ENCODE results near the gene VAMP3. TPM values are rescaled to one million over a fixed set of nuclear protein-coding genes. Genes with fewer than 3 reads are reported as not detected.

VAMP3 gene
- total and polyA plus RNA-seq, 7 experiments from 2014 or later = 33.8 to 87.1 (median 57.6) TPM

DNA sequence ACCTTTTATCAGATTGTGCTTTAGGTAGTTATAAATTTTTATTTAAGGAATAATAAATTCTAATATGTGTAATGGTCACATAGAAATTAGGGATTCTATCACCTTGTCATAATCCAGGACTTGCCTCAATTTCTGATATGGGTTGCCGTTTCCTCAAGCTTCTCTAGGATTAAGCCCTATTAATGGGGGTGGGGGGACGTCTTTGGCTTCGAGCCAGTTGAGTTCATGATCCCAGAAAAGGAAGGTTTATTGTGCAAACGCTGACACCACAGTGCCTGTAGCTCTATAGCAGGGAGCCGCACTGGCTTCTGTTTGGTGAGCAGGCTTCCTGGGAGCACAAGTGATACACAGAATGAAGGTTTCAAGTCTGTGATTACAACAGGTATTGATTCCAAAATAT, 22.0 kb upstream of the VAMP3 start:
- peaks cover 6 to 16% (median 10%) of the 10 kb centered on the region in 5 donors for H3K27me3 Mint-ChIP-seq
- Histone ChIP-seq H3K27ac (ENCODE audit: low read depth, low read length) (no peak overlapping the region), H3K4me1 (ENCODE audit: control insufficient read depth in 2 of 2, insufficient read depth in 2 of 2, low read length in 2 of 2) (peaks cover 0 to 7% of the 10 kb centered on the region in 2 donors), H3K27me3 (ENCODE audit: control insufficient read depth in 2 of 2, insufficient read depth in 2 of 2, low read length in 2 of 2) (no peaks in the 10 kb centered on the region), H3K9me3 (ENCODE audit: control insufficient read depth in 2 of 3, low read length in 3 of 3) (no peaks in the 10 kb centered on the region), H3K4me3 (ENCODE audit: low read length) (no peak overlapping the region), H3K36me3 (ENCODE audit: control insufficient read depth in 2 of 3, insufficient read depth in 3 of 3, low read length in 3 of 3) (no peaks in the 10 kb centered on the region)
- DNase-seq (no peak), ATAC-seq (no peak)
- intact Hi-C loops (cut with micrococcal nuclease) = no loop called here
- no peak overlapping the region for H3K4me3 Mint-ChIP-seq
- ChIA-PET POLR2A (no interaction called here), CTCF (interaction anchor here (0.6 to 7.7 kb wide), 3 partner anchors 13 to 82 kb away, joined by 3 to 204 read pairs (median 4); no protein-coding TSS in a partner anchor)
- no peaks in the 10 kb centered on the region for H3K9me3 Mint-ChIP-seq
- no peak overlapping the region for H3K27ac Mint-ChIP-seq
- H3K4me1 Mint-ChIP-seq = peaks cover 11 to 21% (median 19%) of the 10 kb centered on the region in 7 donors
- no peaks in the 10 kb centered on the region for H3K36me3 Mint-ChIP-seq

DNA sequence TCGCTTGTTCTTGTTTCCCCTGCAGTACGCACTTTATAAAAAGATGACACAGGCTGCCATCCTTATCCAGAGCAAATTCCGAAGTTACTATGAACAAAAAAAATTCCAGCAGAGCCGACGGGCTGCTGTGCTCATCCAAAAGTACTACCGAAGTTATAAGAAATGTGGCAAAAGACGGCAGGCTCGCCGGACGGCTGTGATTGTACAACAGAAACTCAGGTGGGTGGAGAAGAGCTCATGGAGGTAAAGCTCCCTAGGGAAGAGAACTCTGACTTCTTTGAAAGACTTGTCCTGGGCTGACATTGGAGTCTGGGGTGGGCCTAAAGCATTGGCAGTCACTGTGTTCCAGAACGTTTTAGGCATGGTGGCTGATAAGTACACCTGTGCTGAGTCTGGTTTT, 19.9 kb upstream of the VAMP3 start:
- Mint-ChIP-seq H3K4me3 (no peak overlapping the region), H3K27me3 (peaks cover 5 to 21% (median 15%) of the 10 kb centered on the region in 5 donors), H3K27ac (no peak overlapping the region), H3K9me3 (no peaks in the 10 kb centered on the region), H3K36me3 (no peaks in the 10 kb centered on the region), H3K4me1 (peaks cover 11 to 21% (median 19%) of the 10 kb centered on the region in 7 donors)
- H3K9me3 ChIP-seq (ENCODE audit: control insufficient read depth in 2 of 3, low read length in 3 of 3) = no peaks in the 10 kb centered on the region
- CTCF ChIA-PET = interaction anchor here (7.7 kb wide), 1 partner anchor 84 kb away, joined by 204 read pairs; no protein-coding TSS in a partner anchor
- intact Hi-C loops (cut with micrococcal nuclease) = no loop called here
- no peak overlapping the region for H3K27ac ChIP-seq (ENCODE audit: low read depth, low read length)
- H3K4me3 ChIP-seq (ENCODE audit: low read length) = no peak overlapping the region
- ATAC-seq (no peak), DNase-seq (no peak)
- POLR2A ChIA-PET = interaction anchor here (0.6 to 0.7 kb wide), 2 partner anchors 10 to 72 kb away, joined by 3 to 4 read pairs; no protein-coding TSS in a partner anchor
- H3K27me3 ChIP-seq (ENCODE audit: control insufficient read depth in 2 of 2, insufficient read depth in 2 of 2, low read length in 2 of 2) = no peaks in the 10 kb centered on the region
- no peaks in the 10 kb centered on the region for H3K36me3 ChIP-seq (ENCODE audit: control insufficient read depth in 2 of 3, insufficient read depth in 3 of 3, low read length in 3 of 3)
- H3K4me1 ChIP-seq (ENCODE audit: control insufficient read depth in 2 of 2, insufficient read depth in 2 of 2, low read length in 2 of 2) = peaks cover 0 to 7% of the 10 kb centered on the region in 2 donors

DNA sequence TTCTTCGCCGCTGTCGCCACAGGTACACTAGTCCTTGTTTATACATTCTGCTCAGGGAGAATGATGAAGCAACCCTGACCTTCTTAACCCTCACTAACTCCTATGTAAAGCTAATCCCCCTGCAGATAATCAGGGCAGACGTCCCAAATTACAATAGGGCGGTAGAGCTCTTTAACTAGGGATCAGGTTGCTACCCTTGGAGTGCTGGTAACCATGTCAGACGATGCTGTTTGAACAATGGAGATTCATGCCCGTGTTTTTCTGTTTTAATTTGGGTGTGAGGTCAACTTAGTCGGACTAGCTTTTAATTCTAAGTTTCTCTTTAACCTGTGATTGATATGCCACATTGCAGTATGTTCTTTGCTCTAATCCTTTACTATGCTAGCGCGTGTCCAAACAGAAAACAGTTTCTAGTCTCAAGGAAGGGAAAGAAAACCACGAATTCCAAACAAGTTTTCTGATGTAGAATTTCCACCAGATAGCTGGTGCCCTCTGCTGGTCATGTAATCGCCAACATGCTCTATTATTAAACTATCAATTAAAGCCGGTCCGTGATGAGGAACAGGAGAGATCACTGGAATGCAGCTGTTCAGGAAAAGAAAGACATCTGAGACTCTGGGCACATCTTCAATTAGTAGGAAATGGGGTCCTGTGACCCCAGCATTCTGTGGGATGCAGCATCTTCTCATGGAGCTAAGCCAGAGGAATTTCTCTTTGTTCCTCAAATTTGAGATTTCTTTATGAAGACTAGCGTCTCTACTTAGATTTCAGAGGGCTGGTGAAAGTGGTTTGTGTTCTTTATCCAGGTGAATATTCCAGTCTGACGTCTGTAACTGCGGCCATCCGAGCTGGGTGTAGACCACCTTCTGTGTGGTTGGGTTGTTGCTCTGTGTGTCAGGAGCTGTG, 18.3 kb upstream of the VAMP3 start:
- no peaks in the 10 kb centered on the region for H3K9me3 Mint-ChIP-seq
- ChIA-PET CTCF (interaction anchor here (0.6 to 7.7 kb wide), 15 partner anchors 9 to 104 kb away, joined by 3 to 204 read pairs (median 4); no protein-coding TSS in a partner anchor), POLR2A (interaction anchor here (0.7 to 2.1 kb wide), 2 partner anchors 57 to 85 kb away, joined by 5 to 9 read pairs; no protein-coding TSS in a partner anchor)
- Histone ChIP-seq H3K9me3 (ENCODE audit: control insufficient read depth in 2 of 3, low read length in 3 of 3) (no peaks in the 10 kb centered on the region), H3K4me1 (ENCODE audit: control insufficient read depth in 2 of 2, insufficient read depth in 2 of 2, low read length in 2 of 2) (peaks cover 0 to 7% of the 10 kb centered on the region in 2 donors), H3K4me3 (ENCODE audit: low read length) (no peak overlapping the region), H3K27me3 (ENCODE audit: control insufficient read depth in 2 of 2, insufficient read depth in 2 of 2, low read length in 2 of 2) (no peaks in the 10 kb centered on the region), H3K27ac (ENCODE audit: low read depth, low read length) (no peak overlapping the region), H3K36me3 (ENCODE audit: control insufficient read depth in 2 of 3, insufficient read depth in 3 of 3, low read length in 3 of 3) (no peaks in the 10 kb centered on the region)
- DNase-seq (peak in 8 of 9 donors; percentile 24 to 51 (median 42)), ATAC-seq (peak; percentile 65)
- H3K27me3 Mint-ChIP-seq = peaks cover 5 to 23% (median 15%) of the 10 kb centered on the region in 5 donors
- no peak overlapping the region for H3K27ac Mint-ChIP-seq
- H3K4me3 Mint-ChIP-seq = peak overlapping the region in 9 of 10 donors; percentile 12 to 68 (median 55)
- intact Hi-C loops (cut with micrococcal nuclease) = loop anchor here (1.0 to 2.0 kb wide), 2 partner anchors 85 to 150 kb away; no protein-coding TSS in a partner anchor
- peaks cover 11 to 21% (median 19%) of the 10 kb centered on the region in 7 donors for H3K4me1 Mint-ChIP-seq
- H3K36me3 Mint-ChIP-seq = no peaks in the 10 kb centered on the region

DNA sequence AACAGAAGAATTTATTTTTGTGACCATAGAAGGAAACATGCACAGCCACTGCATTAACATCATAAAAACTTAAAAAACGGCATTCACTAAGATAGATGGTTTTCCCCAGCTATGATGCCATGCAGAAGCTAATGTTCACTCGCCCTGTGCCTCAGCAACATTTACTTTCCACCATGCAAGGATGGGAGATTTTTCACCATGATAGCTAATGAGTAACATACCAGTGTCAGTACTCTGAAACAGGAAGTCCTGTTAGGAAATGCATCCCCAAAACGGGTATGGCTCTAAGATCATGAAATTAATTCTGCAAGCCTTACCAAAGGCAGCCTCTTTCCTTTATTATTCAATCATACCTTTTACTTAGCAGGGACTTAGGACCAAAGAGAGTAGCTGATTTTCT, 17.5 kb upstream of the VAMP3 start:
- no peaks in the 10 kb centered on the region for H3K36me3 Mint-ChIP-seq
- no peak for DNase-seq
- H3K9me3 ChIP-seq (ENCODE audit: control insufficient read depth in 2 of 3, low read length in 3 of 3) = no peaks in the 10 kb centered on the region
- H3K36me3 ChIP-seq (ENCODE audit: control insufficient read depth in 2 of 3, insufficient read depth in 3 of 3, low read length in 3 of 3) = no peaks in the 10 kb centered on the region
- CTCF ChIA-PET = interaction anchor here (0.6 to 7.7 kb wide), 9 partner anchors 9 to 92 kb away, joined by 3 to 204 read pairs (median 6); no protein-coding TSS in a partner anchor
- no peaks in the 10 kb centered on the region for H3K9me3 Mint-ChIP-seq
- peaks cover 5 to 20% (median 15%) of the 10 kb centered on the region in 5 donors for H3K27me3 Mint-ChIP-seq
- intact Hi-C loops (cut with micrococcal nuclease) = loop anchor here (1.0 to 2.0 kb wide), 2 partner anchors 86 to 149 kb away; no protein-coding TSS in a partner anchor
- H3K27ac ChIP-seq (ENCODE audit: low read depth, low read length) = no peak overlapping the region
- peaks cover 0 to 7% of the 10 kb centered on the region in 2 donors for H3K4me1 ChIP-seq (ENCODE audit: control insufficient read depth in 2 of 2, insufficient read depth in 2 of 2, low read length in 2 of 2)
- peaks cover 11 to 21% (median 19%) of the 10 kb centered on the region in 7 donors for H3K4me1 Mint-ChIP-seq
- no peaks in the 10 kb centered on the region for H3K27me3 ChIP-seq (ENCODE audit: control insufficient read depth in 2 of 2, insufficient read depth in 2 of 2, low read length in 2 of 2)
- no peak overlapping the region for H3K4me3 ChIP-seq (ENCODE audit: low read length)
- POLR2A ChIA-PET = interaction anchor here (2.1 kb wide), 1 partner anchor 85 kb away, joined by 9 read pairs; no protein-coding TSS in a partner anchor
- no peak for ATAC-seq
- H3K4me3 Mint-ChIP-seq = no peak overlapping the region
- no peak overlapping the region for H3K27ac Mint-ChIP-seq

DNA sequence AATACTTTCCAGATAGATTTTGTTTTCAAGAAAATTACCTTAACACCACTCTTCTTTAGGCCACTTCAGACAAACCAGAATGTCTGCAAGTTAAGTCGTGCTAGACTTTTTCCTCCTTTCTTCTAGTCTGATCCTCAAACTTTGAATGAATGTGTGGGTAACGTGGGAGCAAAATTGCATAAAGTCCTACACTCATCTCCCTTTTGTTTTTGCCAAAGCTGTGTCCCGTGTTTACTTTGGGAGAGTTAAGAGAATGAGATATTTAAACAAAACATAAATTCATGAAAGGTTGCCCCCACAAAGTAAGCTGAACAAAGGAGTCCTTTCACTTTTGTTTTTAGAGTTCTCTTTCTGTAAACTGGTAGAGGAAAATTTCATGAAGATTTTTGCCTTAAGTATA, 16.9 kb upstream of the VAMP3 start:
- no peak for DNase-seq
- CTCF ChIA-PET = interaction anchor here (1.8 to 7.7 kb wide), 2 partner anchors 87 to 92 kb away, joined by 6 to 204 read pairs; no protein-coding TSS in a partner anchor
- Mint-ChIP-seq H3K9me3 (no peaks in the 10 kb centered on the region), H3K4me1 (peaks cover 11 to 21% (median 19%) of the 10 kb centered on the region in 7 donors), H3K36me3 (no peaks in the 10 kb centered on the region), H3K27ac (no peak overlapping the region), H3K27me3 (peaks cover 5 to 21% (median 15%) of the 10 kb centered on the region in 5 donors), H3K4me3 (no peak overlapping the region)
- Histone ChIP-seq H3K27me3 (ENCODE audit: control insufficient read depth in 2 of 2, insufficient read depth in 2 of 2, low read length in 2 of 2) (no peaks in the 10 kb centered on the region), H3K27ac (ENCODE audit: low read depth, low read length) (no peak overlapping the region), H3K36me3 (ENCODE audit: control insufficient read depth in 2 of 3, insufficient read depth in 3 of 3, low read length in 3 of 3) (no peaks in the 10 kb centered on the region), H3K4me3 (ENCODE audit: low read length) (no peak overlapping the region), H3K9me3 (ENCODE audit: control insufficient read depth in 2 of 3, low read length in 3 of 3) (no peaks in the 10 kb centered on the region), H3K4me1 (ENCODE audit: control insufficient read depth in 2 of 2, insufficient read depth in 2 of 2, low read length in 2 of 2) (peaks cover 0 to 7% of the 10 kb centered on the region in 2 donors)
- POLR2A ChIA-PET = interaction anchor here (2.1 kb wide), 1 partner anchor 86 kb away, joined by 9 read pairs; no protein-coding TSS in a partner anchor
- no peak for ATAC-seq
- intact Hi-C loops (cut with micrococcal nuclease) = no loop called here

DNA sequence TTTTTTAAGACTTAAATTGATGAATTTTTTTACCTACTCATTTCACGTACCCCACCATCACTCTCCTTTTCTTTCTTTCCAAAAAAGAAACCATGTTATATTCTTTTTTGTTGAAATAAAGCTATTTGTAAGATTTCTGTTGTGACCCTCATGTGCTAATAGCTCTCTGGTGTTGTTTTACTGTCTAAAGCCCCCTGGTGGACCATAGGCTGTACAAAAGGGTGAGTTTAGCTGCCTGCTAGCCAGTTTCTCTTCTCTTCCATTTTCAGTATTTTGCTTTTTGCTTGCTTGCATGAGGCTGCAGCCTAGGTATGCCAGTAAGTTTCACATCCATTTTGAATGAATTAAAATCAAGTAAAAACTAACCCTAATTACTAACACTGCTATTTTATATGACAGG, 15.6 kb upstream of the VAMP3 start:
- no peak overlapping the region for H3K27ac Mint-ChIP-seq
- DNase-seq (no peak), ATAC-seq (no peak)
- Histone ChIP-seq H3K4me1 (ENCODE audit: control insufficient read depth in 2 of 2, insufficient read depth in 2 of 2, low read length in 2 of 2) (peaks cover 0 to 7% of the 10 kb centered on the region in 2 donors), H3K27ac (ENCODE audit: low read depth, low read length) (no peak overlapping the region), H3K4me3 (ENCODE audit: low read length) (no peak overlapping the region), H3K9me3 (ENCODE audit: control insufficient read depth in 2 of 3, low read length in 3 of 3) (no peaks in the 10 kb centered on the region), H3K36me3 (ENCODE audit: control insufficient read depth in 2 of 3, insufficient read depth in 3 of 3, low read length in 3 of 3) (no peaks in the 10 kb centered on the region), H3K27me3 (ENCODE audit: control insufficient read depth in 2 of 2, insufficient read depth in 2 of 2, low read length in 2 of 2) (no peaks in the 10 kb centered on the region)
- intact Hi-C loops (cut with micrococcal nuclease) = no loop called here
- POLR2A ChIA-PET = interaction anchor here (0.7 kb wide), 1 partner anchor 168 kb away, joined by 4 read pairs; no protein-coding TSS in a partner anchor
- H3K4me1 Mint-ChIP-seq = peaks cover 11 to 21% (median 19%) of the 10 kb centered on the region in 7 donors
- no peak overlapping the region for H3K4me3 Mint-ChIP-seq
- no peaks in the 10 kb centered on the region for H3K36me3 Mint-ChIP-seq
- H3K9me3 Mint-ChIP-seq = no peaks in the 10 kb centered on the region
- peaks cover 5 to 29% (median 15%) of the 10 kb centered on the region in 5 donors for H3K27me3 Mint-ChIP-seq
- CTCF ChIA-PET = interaction anchor here (7.7 kb wide), 1 partner anchor 89 kb away, joined by 204 read pairs; no protein-coding TSS in a partner anchor

Data from naive thymus-derived CD4-positive, alpha-beta T cell (primary cell).